Measurements from ENCODE around the gene CST9.
"Not testable (repeated sequence)": the region's sequence is repeated elsewhere in the genome, so short reads cannot be mapped to it uniquely, and the experiment has no call there.

DNA sequence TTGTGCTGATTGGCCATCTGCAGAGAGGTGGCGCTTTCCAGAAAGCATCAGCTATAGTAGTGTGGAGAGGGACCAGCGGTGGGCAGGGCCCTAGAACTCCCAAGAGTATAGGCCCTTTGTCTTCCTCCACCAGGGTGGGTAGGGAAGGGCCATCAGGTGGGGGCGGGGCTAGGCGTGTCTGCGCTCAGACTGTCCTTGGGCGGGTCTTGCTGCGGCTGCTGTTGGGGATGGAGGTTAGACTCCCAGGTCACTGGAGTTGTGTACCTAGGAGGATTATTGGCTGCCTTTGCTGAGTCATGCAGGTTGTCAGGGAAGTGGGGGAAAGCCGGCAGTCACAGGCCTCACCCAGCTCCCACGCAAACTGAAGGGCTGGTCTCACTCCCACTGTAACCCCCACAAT lies 23.9 kb downstream of the CST9 start:
- TF ChIP-seq, protein P1, sequence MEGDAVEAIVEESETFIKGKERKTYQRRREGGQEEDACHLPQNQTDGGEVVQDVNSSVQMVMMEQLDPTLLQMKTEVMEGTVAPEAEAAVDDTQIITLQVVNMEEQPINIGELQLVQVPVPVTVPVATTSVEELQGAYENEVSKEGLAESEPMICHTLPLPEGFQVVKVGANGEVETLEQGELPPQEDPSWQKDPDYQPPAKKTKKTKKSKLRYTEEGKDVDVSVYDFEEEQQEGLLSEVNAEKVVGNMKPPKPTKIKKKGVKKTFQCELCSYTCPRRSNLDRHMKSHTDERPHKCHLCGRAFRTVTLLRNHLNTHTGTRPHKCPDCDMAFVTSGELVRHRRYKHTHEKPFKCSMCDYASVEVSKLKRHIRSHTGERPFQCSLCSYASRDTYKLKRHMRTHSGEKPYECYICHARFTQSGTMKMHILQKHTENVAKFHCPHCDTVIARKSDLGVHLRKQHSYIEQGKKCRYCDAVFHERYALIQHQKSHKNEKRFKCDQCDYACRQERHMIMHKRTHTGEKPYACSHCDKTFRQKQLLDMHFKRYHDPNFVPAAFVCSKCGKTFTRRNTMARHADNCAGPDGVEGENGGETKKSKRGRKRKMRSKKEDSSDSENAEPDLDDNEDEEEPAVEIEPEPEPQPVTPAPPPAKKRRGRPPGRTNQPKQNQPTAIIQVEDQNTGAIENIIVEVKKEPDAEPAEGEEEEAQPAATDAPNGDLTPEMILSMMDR (IDR thresholded peaks at IDR 0.05) = not testable (repeated sequence)
- TF ChIP-seq POLR2A (IDR thresholded peaks at IDR 0.05) = not testable (repeated sequence)
